HG03103 (cell line): ENCODE measurements around the gene PMP22.
"Not testable (repeated sequence)": the region's sequence is repeated elsewhere in the genome, so short reads cannot be mapped to it uniquely, and the experiment has no call there.

Source experiments
- ATAC-seq: cut with Tn5 transposase; IDR thresholded peaks from one replicate; pipeline ENCODE4 v1.9.1; 2021; ENCODE audit warnings: low read depth; ENCODE audit not compliant: unreplicated experiment

The PMP22 gene

DNA sequence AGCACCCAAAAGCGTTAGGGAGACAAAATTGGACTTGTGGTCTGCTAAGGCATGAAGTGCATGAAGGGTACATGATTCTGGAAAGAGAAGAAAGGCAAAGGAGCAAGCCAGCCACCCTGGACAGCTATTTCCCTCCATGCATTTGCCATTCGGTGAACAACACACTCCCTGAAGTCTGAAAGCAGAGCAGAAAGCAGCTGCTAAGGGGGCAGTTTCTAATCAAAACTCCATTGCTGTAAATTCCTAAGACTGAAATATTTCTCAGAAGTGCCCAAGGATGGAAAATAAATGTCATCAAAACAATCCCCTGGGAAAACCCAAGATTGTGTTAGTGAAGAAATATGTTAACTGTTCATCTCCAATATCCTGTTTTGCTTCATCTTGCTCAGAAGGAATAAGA, 44.3 kb downstream of the PMP22 start:
- no peak for ATAC-seq

GRCh38 chr17:15216481-15216880, 48.6 kb downstream of the PMP22 start:
- ATAC-seq: no peak

DNA sequence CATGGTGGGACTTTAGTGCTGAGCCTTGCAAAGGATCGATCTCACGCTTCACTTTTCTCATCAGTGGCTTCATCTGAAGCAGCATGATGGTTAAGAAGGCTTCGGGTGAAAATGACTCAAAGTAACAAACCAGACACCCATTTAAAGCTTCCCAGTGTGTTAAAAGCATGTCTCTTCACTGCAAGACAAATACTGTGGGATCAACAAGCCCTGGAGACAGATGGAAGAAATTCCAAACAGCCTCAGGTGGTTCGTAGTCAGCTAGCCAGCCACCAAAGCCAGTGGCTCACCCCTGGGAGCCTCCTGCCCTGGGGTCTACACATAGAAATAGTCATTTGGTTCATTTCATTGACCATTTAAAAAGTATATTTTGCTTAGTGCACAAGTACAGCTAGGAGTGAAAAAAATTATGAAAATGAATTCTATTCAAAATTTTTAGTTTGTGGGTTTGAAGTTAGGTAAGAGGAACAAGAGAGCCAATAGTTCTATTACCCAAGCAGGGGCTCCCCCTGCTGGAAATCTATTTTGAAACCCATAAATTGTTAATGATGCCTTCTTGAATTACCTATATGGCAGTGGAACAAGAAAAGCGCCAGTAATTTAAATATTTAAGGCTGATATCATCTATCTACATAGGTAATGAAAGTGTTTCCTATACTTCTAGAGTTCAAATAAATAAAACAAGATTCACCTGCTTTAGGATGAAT, 51.6 kb downstream of the PMP22 start:
- ATAC-seq: no peak

DNA sequence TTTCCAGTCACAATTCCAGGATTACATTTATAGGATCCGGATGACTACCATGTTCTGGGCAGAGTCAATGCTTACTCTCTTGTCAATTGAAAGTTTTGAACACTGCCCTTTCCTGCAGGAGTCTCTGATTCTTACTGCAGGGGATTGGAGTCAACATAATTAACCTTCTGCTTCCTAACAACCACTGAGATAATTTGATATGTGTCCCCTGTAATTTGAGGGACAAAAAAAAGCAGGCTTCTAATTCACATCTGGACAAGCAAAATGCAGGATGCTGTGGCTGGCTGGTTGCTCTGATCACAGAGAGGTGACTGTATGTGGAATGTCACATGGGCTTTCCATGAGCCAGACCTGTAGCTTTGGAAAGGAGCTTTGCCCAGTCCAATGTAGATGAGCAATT, 54.9 kb downstream of the PMP22 start:
- ATAC-seq: no peak

DNA sequence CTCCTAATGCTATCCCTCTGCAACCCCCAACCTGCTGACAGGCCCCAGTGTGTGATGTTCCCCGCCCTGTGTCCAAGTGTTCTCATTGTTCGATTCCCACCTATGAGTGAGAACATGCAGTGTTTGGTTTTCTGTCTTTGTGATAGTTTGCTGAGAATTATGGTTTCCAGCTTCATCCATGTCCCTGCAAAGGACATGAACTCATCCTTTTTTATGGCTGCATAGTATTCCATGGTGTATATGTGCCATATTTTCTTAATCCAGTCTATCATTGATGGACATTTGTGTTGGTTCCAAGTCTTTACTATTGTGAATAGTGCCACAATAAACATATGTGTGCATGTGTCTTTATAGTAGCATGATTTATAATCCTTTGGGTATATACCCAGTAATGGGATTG, 62.1 kb downstream of the PMP22 start:
- ATAC-seq: not testable (repeated sequence)

DNA sequence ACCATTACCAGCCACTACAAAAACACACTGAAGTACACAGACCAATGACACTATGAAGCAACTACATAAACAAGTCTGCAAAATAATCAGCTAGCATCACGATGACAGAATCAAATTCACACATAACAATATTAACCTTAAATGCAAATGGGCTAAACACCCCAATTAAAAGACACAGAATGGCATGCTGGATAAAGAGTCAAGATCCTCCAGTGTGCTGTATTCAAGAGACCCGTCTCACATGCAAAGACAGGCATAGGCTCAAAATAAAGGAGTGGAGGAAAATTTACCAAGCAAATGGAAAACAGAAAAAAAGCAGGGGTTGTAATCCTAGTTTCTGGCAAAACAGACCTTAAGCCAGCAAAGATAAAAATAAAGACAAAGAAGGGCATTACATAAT, 64.6 kb downstream of the PMP22 start:
- ATAC-seq: not testable (repeated sequence)

DNA sequence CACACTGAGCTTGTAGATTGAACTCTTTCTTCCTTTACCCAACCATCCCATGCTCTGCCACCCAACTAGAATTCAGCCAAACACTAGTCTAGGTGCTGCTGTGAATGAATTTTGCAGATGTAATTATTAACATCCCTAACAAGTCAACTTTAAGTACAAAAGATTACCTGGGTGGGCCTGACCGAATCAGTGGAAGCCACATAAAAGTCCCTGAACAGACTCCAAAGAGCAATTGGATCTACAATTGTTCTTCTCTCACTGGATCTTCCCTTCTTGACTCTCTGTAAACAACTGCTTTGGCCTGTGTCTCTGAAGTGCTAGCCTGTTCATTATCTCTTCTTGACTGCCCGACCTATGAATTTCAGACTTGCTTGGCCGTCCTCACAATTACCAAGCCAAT, 67.9 kb downstream of the PMP22 start:
- ATAC-seq: no peak

DNA sequence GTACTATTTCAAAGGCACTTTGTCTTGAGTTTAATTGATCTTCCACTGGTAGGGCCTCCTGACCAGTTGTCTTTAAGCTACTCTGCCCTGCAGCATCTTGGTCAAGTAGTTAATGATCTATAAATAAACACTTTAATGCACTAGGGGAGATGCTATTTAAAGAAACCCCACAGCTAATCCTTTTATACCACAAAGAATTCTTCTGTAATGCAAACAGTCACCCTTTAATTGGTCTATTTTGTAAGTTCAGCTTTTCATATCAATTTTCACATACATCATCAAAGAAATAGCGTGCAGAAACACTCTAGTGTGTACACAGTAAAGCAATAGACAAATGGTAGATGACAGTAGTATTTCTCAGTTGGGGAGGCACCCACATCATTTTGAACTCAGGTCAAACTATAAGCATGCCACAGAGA, 70.3 kb downstream of the PMP22 start:
- no peak for ATAC-seq

DNA sequence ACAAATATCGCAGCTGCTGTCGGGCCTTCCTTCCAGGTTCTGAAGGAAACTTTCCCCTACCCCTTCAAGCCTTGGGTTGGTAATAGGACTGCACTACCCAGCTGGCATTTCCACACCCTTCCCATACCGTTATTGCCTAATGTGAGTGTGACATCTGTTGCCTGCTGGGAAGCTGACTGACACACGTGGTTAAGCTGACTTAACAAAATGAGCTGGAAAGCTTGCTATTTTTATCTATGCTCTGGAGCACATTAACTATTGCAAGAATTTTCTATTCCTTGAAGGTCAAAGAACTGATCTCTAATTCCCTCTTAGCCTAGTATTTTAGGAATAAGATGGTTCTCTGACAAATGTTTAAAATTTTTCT, 79.5 kb downstream of the PMP22 start:
- ATAC-seq: no peak

- no peak for ATAC-seq
Measured at GRCh38 chr17:15184872-15185624, 80.1 kb downstream of the PMP22 start.

DNA sequence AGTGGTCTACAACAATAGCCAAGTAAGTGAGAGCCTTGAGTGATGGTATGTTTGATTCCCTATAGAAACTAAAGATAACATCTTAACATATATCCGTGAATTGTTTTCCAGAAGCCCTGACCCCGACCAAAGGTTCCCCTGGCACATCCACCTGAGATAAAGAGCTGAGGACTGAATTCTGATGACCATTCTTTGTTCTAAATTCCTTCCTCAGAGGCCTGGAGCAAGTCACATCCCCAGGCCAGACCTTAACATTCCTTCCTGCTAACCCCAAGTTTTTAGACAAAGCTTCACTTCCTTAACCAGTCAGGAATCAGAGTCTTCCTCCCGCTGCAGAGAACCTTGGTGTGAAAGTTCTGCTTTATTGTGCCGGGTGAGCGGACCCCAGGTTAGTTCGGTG, 83.3 kb downstream of the PMP22 start:
- ATAC-seq: no peak

GRCh38 chr17:15181333-15181732, 83.8 kb downstream of the PMP22 start:
- no peak for ATAC-seq

DNA sequence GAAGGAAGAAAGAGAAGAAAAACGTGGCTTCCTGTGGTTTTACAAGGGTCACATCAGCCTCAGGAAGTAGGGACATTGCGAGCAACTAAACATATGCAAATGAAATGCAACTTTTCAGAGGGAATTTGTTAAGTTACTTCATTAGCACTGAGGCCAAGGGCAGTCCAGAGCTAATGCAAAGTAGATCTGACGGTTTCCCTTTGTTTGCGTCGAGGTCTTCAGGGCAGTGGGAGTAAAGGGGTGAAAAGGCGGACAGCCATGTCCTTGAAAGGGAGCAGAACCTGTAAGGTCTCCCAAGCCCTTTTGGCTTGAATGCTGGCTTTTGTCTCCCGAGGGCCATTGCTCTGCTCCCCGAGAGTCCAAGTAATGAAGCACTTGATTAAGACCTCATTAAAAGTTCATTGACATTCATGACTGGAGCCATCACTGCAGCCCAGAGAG, 85.0 kb downstream of the PMP22 start:
- no peak for ATAC-seq
